CD4-positive, CD25-positive, alpha-beta regulatory T cell (primary cell): ENCODE data around the gene DPT. TPM values are rescaled to one million over a fixed set of nuclear protein-coding genes. Genes with fewer than 3 reads are reported as not detected.

Experiments used
- ATAC-seq, 2 donors: fragments of 150-1000 bp; cut with Tn5 transposase; one replicate each; pipeline ENCODE4 v1.10.0; 2021; ENCODE audit warnings: low read depth in 2 of 2, moderate number of reproducible peaks in 2 of 2, moderate library complexity in 1 of 2
- DNase-seq, 3 donors: peaks; one replicate each; pipeline versions ENCODE4 v3.0.0 to v3.0.0-alpha.2; 2012 to 2022; ENCODE audit warnings: mixed read lengths in 1 of 3
- H3K27ac ChIP-seq: one replicate; pipeline ENCODE4 v1.7.0; 2013; ENCODE audit warnings: mild to moderate bottlenecking, low read length; ENCODE audit not compliant: insufficient read depth, poor library complexity, severe bottlenecking
- H3K27me3 ChIP-seq: one replicate; pipeline ENCODE4 v1.7.0; 2013; ENCODE audit warnings: low read length; ENCODE audit not compliant: control insufficient read depth, insufficient read depth
- H3K36me3 ChIP-seq: one replicate; pipeline ENCODE4 v1.7.0; 2013; ENCODE audit warnings: mild to moderate bottlenecking, low read length, moderate library complexity; ENCODE audit not compliant: control insufficient read depth, insufficient read depth
- H3K4me1 ChIP-seq: 2 replicates; pipeline ENCODE4 v1.7.0; 2013; ENCODE audit warnings: mild to moderate bottlenecking, low read length; ENCODE audit not compliant: insufficient read depth, control insufficient read depth, poor library complexity, severe bottlenecking
- H3K4me3 ChIP-seq: one replicate; pipeline ENCODE4 v1.7.0; 2013; ENCODE audit warnings: low read depth, mild to moderate bottlenecking, low read length, moderate library complexity
- H3K9me3 ChIP-seq, 2 experiments: 1 replicate in 1 of 2; 2 replicates in 1 of 2; pipeline ENCODE4 v1.7.0; 2013; ENCODE audit warnings: low read length in 2 of 2, mild to moderate bottlenecking in 1 of 2, moderate library complexity in 1 of 2; ENCODE audit not compliant: control insufficient read depth in 2 of 2
- H3K27ac Mint-ChIP-seq, 3 donors: one replicate each; pipeline ENCODE4 v1.8.0; 2020 to 2022; ENCODE audit warnings: mild to moderate bottlenecking in 3 of 3, mixed read lengths in 3 of 3, moderate library complexity in 2 of 3
- H3K27me3 Mint-ChIP-seq: one replicate; pipeline ENCODE4 v1.8.0; 2022; ENCODE audit warnings: mild to moderate bottlenecking, mixed read lengths
- H3K36me3 Mint-ChIP-seq: one replicate; pipeline ENCODE4 v1.8.0; 2020; ENCODE audit warnings: mixed read lengths
- H3K4me1 Mint-ChIP-seq, 4 donors: one replicate each; pipeline ENCODE4 v1.8.0; 2020 to 2022; ENCODE audit warnings: mixed read lengths in 4 of 4, mild to moderate bottlenecking in 1 of 4
- H3K4me3 Mint-ChIP-seq, 4 donors: one replicate each; pipeline ENCODE4 v1.8.0; 2020 to 2022; ENCODE audit warnings: mild to moderate bottlenecking in 4 of 4, mixed read lengths in 4 of 4, moderate library complexity in 3 of 4
- H3K9me3 Mint-ChIP-seq, 7 donors: one replicate each; pipeline ENCODE4 v1.8.0; 2020 to 2022; ENCODE audit warnings: mixed read lengths in 7 of 7, mild to moderate bottlenecking in 3 of 7, moderate library complexity in 2 of 7
- polyA plus RNA-seq, 4 donors: library from polyadenylated mRNA; unstranded; fragments of 300-500 nt; fragmentation: Illumina TruSeq; gene quantifications; one replicate each; pipeline ENCODE4 v1.2.3, GENCODE V29; 2021
- total RNA-seq: library from RNA; stranded (reverse); gene quantifications from one replicate; pipeline ENCODE4 v1.2.3, GENCODE V29; 2022

Gene DPT
- total and polyA plus RNA-seq, 5 donors from 2014 or later = not detected

DNA sequence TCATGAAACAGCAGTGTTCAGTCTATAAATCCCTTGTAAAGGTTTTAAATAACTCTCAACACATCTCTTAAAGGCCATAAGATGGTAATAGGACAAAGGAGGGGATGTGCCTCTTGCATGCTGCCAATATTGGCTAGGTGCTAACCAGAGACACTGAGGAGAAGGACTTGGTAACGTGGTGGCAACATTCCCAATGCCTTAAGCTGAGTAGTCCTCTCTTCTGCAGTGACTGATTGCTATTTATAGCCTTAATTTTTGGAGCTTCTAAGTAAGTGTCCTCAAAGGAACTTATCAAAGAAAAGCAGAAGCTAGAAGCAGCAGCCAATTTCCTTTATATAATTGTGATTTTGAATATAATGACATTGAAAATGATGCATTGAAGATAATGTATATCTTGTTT, 63.0 kb downstream of the DPT start:
- Mint-ChIP-seq H3K4me3 (no peak overlapping the region), H3K27ac (no peak overlapping the region), H3K4me1 (no peaks in the 10 kb centered on the region), H3K9me3 (peaks cover 0 to 2% (median 0%) of the 10 kb centered on the region in 7 donors), H3K36me3 (no peaks in the 10 kb centered on the region), H3K27me3 (peaks cover 21% of the 10 kb centered on the region)
- peaks cover 7% of the 10 kb centered on the region for H3K27me3 ChIP-seq
- no peak for ATAC-seq
- no peak for DNase-seq
- H3K27ac ChIP-seq = no peak overlapping the region
- no peak overlapping the region for H3K4me3 ChIP-seq
- H3K9me3 ChIP-seq = no peaks in the 10 kb centered on the region
- H3K36me3 ChIP-seq = no peaks in the 10 kb centered on the region
- H3K4me1 ChIP-seq = no peaks in the 10 kb centered on the region

DNA sequence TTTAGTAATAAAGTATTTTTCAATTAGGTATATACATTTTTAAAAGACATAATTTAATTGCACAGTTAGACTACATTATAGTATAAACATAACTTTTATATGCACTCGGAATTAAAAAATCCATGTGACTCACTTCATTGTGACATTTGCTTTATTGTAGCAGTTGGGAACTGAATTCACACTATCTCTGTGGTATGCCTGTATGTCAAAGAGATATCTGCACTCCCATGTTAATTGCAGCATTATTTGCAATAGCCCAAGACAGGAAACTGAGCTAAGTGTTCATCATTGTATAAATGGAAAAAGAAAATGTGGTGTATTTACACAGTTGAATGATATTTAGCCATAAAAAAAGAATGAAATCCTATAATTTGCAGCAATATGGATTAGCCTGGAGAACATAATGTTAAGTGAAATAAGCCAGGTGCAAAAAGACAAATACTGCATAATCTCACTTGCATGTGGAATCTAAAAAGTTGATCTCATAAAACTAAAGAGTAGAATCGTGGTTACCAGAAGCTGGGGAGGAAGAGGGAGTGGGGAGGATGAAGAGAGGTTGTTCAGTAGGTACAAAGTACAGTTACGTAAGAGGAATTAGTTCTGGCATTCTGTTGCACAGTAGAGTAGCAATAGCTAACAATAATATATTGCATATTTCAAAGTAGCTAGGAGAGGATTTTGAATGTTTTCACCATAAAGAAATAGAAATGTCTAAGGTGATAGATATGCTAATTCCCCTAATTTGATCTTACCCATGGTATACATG, 64.8 kb downstream of the DPT start:
- no peak overlapping the region for H3K4me3 Mint-ChIP-seq
- peaks cover 17% of the 10 kb centered on the region for H3K27me3 Mint-ChIP-seq
- no peak for ATAC-seq
- Histone ChIP-seq H3K27ac (no peak overlapping the region), H3K36me3 (no peaks in the 10 kb centered on the region), H3K9me3 (no peaks in the 10 kb centered on the region), H3K4me3 (no peak overlapping the region), H3K27me3 (peaks cover 7% of the 10 kb centered on the region), H3K4me1 (no peaks in the 10 kb centered on the region)
- no peaks in the 10 kb centered on the region for H3K4me1 Mint-ChIP-seq
- peaks cover 0 to 2% (median 0%) of the 10 kb centered on the region in 7 donors for H3K9me3 Mint-ChIP-seq
- no peak for DNase-seq
- no peak overlapping the region for H3K27ac Mint-ChIP-seq
- no peaks in the 10 kb centered on the region for H3K36me3 Mint-ChIP-seq

DNA sequence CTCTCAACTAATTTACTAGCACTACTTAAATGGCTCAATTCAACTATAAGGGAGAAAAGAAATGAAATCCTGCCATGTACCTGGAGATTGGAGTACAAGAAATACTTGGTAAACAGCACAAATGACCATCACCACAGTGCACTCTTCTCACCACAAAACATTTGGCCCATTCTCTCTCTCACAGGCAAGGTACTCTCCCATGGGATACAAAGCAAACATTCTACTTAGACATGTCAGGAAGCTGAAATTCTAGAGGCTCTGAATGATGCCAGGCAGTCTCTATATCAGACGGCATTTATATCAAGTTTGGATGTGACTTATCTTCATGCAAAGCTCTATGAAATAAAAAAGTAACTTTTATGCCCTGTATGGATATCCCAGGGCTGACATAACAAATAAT, 72.5 kb downstream of the DPT start:
- Histone ChIP-seq H3K36me3 (no peaks in the 10 kb centered on the region), H3K27me3 (peaks cover 4% of the 10 kb centered on the region), H3K9me3 (no peaks in the 10 kb centered on the region), H3K27ac (no peak overlapping the region), H3K4me3 (no peak overlapping the region), H3K4me1 (no peaks in the 10 kb centered on the region)
- no peaks in the 10 kb centered on the region for H3K4me1 Mint-ChIP-seq
- no peak overlapping the region for H3K4me3 Mint-ChIP-seq
- peaks cover 0 to 2% (median 0%) of the 10 kb centered on the region in 7 donors for H3K9me3 Mint-ChIP-seq
- peaks cover 23% of the 10 kb centered on the region for H3K27me3 Mint-ChIP-seq
- no peaks in the 10 kb centered on the region for H3K36me3 Mint-ChIP-seq
- no peak overlapping the region for H3K27ac Mint-ChIP-seq
- ATAC-seq (no peak), DNase-seq (no peak)

GRCh38 chr1:168654198-168654915, 74.6 kb downstream of the DPT start:
- Mint-ChIP-seq H3K4me1 (no peaks in the 10 kb centered on the region), H3K9me3 (peaks cover 0 to 4% (median 0%) of the 10 kb centered on the region in 7 donors), H3K27me3 (peaks cover 29% of the 10 kb centered on the region), H3K27ac (no peak overlapping the region), H3K4me3 (no peak overlapping the region), H3K36me3 (no peaks in the 10 kb centered on the region)
- no peaks in the 10 kb centered on the region for H3K4me1 ChIP-seq
- peaks cover 4% of the 10 kb centered on the region for H3K27me3 ChIP-seq
- no peak for ATAC-seq
- no peak overlapping the region for H3K4me3 ChIP-seq
- DNase-seq = no peak
- no peak overlapping the region for H3K27ac ChIP-seq
- H3K9me3 ChIP-seq = no peaks in the 10 kb centered on the region
- H3K36me3 ChIP-seq = no peaks in the 10 kb centered on the region

- H3K27me3 Mint-ChIP-seq = peaks cover 29% of the 10 kb centered on the region
- Histone ChIP-seq H3K9me3 (no peaks in the 10 kb centered on the region), H3K27ac (no peak overlapping the region), H3K36me3 (no peaks in the 10 kb centered on the region), H3K4me3 (no peak overlapping the region), H3K4me1 (no peaks in the 10 kb centered on the region), H3K27me3 (peaks cover 4% of the 10 kb centered on the region)
- ATAC-seq (no peak), DNase-seq (no peak)
- H3K4me3 Mint-ChIP-seq = no peak overlapping the region
- no peaks in the 10 kb centered on the region for H3K36me3 Mint-ChIP-seq
- H3K27ac Mint-ChIP-seq = no peak overlapping the region
- peaks cover 0 to 2% (median 0%) of the 10 kb centered on the region in 7 donors for H3K9me3 Mint-ChIP-seq
- H3K4me1 Mint-ChIP-seq = no peaks in the 10 kb centered on the region
Observed at GRCh38 chr1:168653567-168653966, 75.4 kb downstream of the DPT start.

GRCh38 chr1:168645721-168646120, 83.3 kb downstream of the DPT start:
- Histone ChIP-seq H3K27ac (no peak overlapping the region), H3K36me3 (no peaks in the 10 kb centered on the region), H3K27me3 (peaks cover 6% of the 10 kb centered on the region), H3K9me3 (no peaks in the 10 kb centered on the region), H3K4me1 (no peaks in the 10 kb centered on the region), H3K4me3 (no peak overlapping the region)
- peaks cover 0 to 2% (median 0%) of the 10 kb centered on the region in 7 donors for H3K9me3 Mint-ChIP-seq
- peaks cover 19% of the 10 kb centered on the region for H3K27me3 Mint-ChIP-seq
- H3K27ac Mint-ChIP-seq = no peak overlapping the region
- no peak for DNase-seq
- H3K4me3 Mint-ChIP-seq = no peak overlapping the region
- ATAC-seq = no peak
- H3K4me1 Mint-ChIP-seq = no peaks in the 10 kb centered on the region
- H3K36me3 Mint-ChIP-seq = no peaks in the 10 kb centered on the region
